SK-N-SH (cell line): ENCODE results near the gene SFN. TPM values are rescaled to one million over a fixed set of nuclear protein-coding genes. Genes with fewer than 3 reads are reported as not detected.

Experiments
- CTCF ChIA-PET: fragments of 300-600, 350-600 bp; formaldehyde crosslinking; extraction: SDS; loops from one replicate; lab custom pipeline; 2021; lab: Yijun Ruan, JAX
- POLR2A ChIA-PET: fragments of 350-600 bp; sonication (Branson Sonifier 250); formaldehyde crosslinking; extraction: SDS; loops from one replicate; lab custom pipeline; 2020; ENCODE audit warnings: antibody characterized with exemption, inconsistent platforms; lab: Yijun Ruan, JAX
- DNase-seq: peaks from one replicate; pipeline ENCODE4 v3.0.0; 2012
- H2AFZ ChIP-seq: fragments of 200-600 bp; sonication (generic); 2 replicates; pipeline ENCODE4 v1.8.1; 2016; ENCODE audit warnings: antibody characterized with exemption, mild to moderate bottlenecking, low read depth
- H3F3A ChIP-seq: fragments of 200-600 bp; sonication (generic); replicated peaks from 2 replicates; pipeline ENCODE3; 2016; ENCODE audit warnings: antibody characterized with exemption, mild to moderate bottlenecking; ENCODE audit not compliant: insufficient read depth
- H3K27ac ChIP-seq, 2 experiments: fragments of 200-500 bp in 1 of 2; fragments of 200-600 bp in 1 of 2; sonication (Bioruptor generic) in 1 of 2; sonication (generic), shearing (Covaris generic) in 1 of 2; 2 replicates each; pipeline versions ENCODE4 v1.5.1 to v1.6.1; 2014 to 2016; ENCODE audit warnings: low read depth in 2 of 2, inconsistent platforms in 1 of 2, low read length in 1 of 2, mild to moderate bottlenecking in 1 of 2, mixed read lengths in 1 of 2
- H3K27me3 ChIP-seq: fragments of 200-600 bp; sonication (generic), shearing (Covaris generic); 2 replicates; pipeline ENCODE4 v1.6.1; 2016; ENCODE audit warnings: mixed run types; ENCODE audit not compliant: insufficient read depth
- H3K36me3 ChIP-seq, 2 experiments: fragments of 200-500 bp in 1 of 2; fragments of 200-600 bp in 1 of 2; sonication (Bioruptor generic) in 1 of 2; sonication (generic) in 1 of 2; replicated peaks in 1 of 2; 2 replicates each; pipeline versions ENCODE3 to v1.5.1; 2014 to 2016; ENCODE audit warnings: low read length in 1 of 2, mild to moderate bottlenecking in 1 of 2; ENCODE audit not compliant: insufficient read depth in 2 of 2, control insufficient read depth in 1 of 2
- H3K4me1 ChIP-seq, 2 experiments: fragments of 200-500 bp in 1 of 2; fragments of 200-600 bp in 1 of 2; sonication (Bioruptor generic) in 1 of 2; sonication (generic), shearing (Covaris generic) in 1 of 2; 2 replicates each; pipeline versions ENCODE4 v1.5.1 to v1.6.1; 2014 to 2016; ENCODE audit warnings: low read depth in 1 of 2, low read length in 1 of 2, mixed run types in 1 of 2; ENCODE audit not compliant: insufficient read depth in 2 of 2, control insufficient read depth in 1 of 2
- H3K4me2 ChIP-seq: fragments of 200-600 bp; sonication (generic), shearing (Covaris generic); 2 replicates; pipeline ENCODE4 v1.6.1; 2017; ENCODE audit warnings: mixed run types
- H3K4me3 ChIP-seq, 2 experiments: fragments of 200-500 bp in 1 of 2; fragments of 200-600 bp in 1 of 2; sonication (Bioruptor generic) in 1 of 2; sonication (generic), shearing (Covaris generic) in 1 of 2; 2 replicates each; pipeline versions ENCODE4 v1.5.1 to v1.8.1; 2014 to 2016; ENCODE audit warnings: low read depth in 2 of 2, inconsistent platforms in 1 of 2, low read length in 1 of 2, mild to moderate bottlenecking in 1 of 2, mixed read lengths in 1 of 2, moderate library complexity in 1 of 2
- H3K79me2 ChIP-seq: fragments of 200-600 bp; sonication (generic); 2 replicates; pipeline ENCODE4 v1.8.1; 2017; ENCODE audit warnings: mild to moderate bottlenecking; ENCODE audit not compliant: insufficient read depth
- H3K9ac ChIP-seq: fragments of 200-600 bp; sonication (generic); 2 replicates; pipeline ENCODE4 v1.6.1; 2017; ENCODE audit warnings: mixed run types
- H3K9me2 ChIP-seq: fragments of 200-600 bp; sonication (generic); 2 replicates; pipeline ENCODE4 v1.6.1; 2017; ENCODE audit warnings: mixed run types
- H3K9me3 ChIP-seq: fragments of 200-600 bp; sonication (generic); 2 replicates; pipeline ENCODE4 v1.6.1; 2017; ENCODE audit warnings: mixed run types, mild to moderate bottlenecking, moderate library complexity
- H4K20me1 ChIP-seq: fragments of 200-600 bp; sonication (generic); 2 replicates; pipeline ENCODE4 v1.6.1; 2017; ENCODE audit warnings: mild to moderate bottlenecking, mixed run types; ENCODE audit not compliant: insufficient read depth
- EP300 ChIP-seq, 2 experiments: IDR thresholded peaks; 2 replicates each; pipeline versions ENCODE4 v1.4.0 to v1.6.1; 2012; ENCODE audit warnings: borderline replicate concordance in 1 of 2, low read depth in 1 of 2, low read length in 1 of 2
- EZH2phosphoT487 ChIP-seq: fragments of 200-600 bp; sonication (generic); IDR thresholded peaks from 2 replicates; pipeline ENCODE4 v1.6.1; 2017; ENCODE audit warnings: low read depth, mixed run types, mild to moderate bottlenecking, antibody characterized with exemption, moderate library complexity, borderline replicate concordance
- FOXJ3 ChIP-seq: sonication (generic); formaldehyde crosslinking; IDR thresholded peaks from 2 replicates; pipeline ENCODE4 v1.5.1; 2020; ENCODE audit warnings: mild to moderate bottlenecking, missing genetic modification reagents
- FOXM1 ChIP-seq: IDR thresholded peaks from 2 replicates; pipeline ENCODE4 v1.4.0; 2012; ENCODE audit warnings: low read depth, mild to moderate bottlenecking
- JUND ChIP-seq: IDR thresholded peaks from 2 replicates; pipeline ENCODE4 v1.4.0; 2012
- MEF2A ChIP-seq: IDR thresholded peaks from 2 replicates; pipeline ENCODE4 v1.4.0; 2012; ENCODE audit warnings: low read depth, borderline replicate concordance
- NFIC ChIP-seq: IDR thresholded peaks from 2 replicates; pipeline ENCODE4 v1.4.0; 2012; ENCODE audit warnings: borderline replicate concordance
- REST ChIP-seq: IDR thresholded peaks from 2 replicates; pipeline ENCODE4 v1.6.1; 2012; ENCODE audit warnings: mild to moderate bottlenecking, low read depth, low read length, moderate library complexity
- RFX5 ChIP-seq: IDR thresholded peaks from 2 replicates; pipeline ENCODE4 v1.6.1; 2012; ENCODE audit warnings: mild to moderate bottlenecking, improper control_type of control experiment, low read length
- SIN3A ChIP-seq: IDR thresholded peaks from 2 replicates; pipeline ENCODE4 v1.6.1; 2012; ENCODE audit warnings: low read depth, mild to moderate bottlenecking, low read length, moderate library complexity, borderline replicate concordance
- SMC3 ChIP-seq: IDR thresholded peaks from 2 replicates; pipeline ENCODE4 v1.6.1; 2012; ENCODE audit warnings: low read depth, low read length, improper control_type of control experiment
- TAF1 ChIP-seq: IDR thresholded peaks from 2 replicates; pipeline ENCODE4 v1.6.1; 2012; ENCODE audit warnings: low read depth, mild to moderate bottlenecking, low read length, moderate library complexity, borderline replicate concordance
- USF1 ChIP-seq: IDR thresholded peaks from 2 replicates; pipeline ENCODE4 v1.4.0; 2012; ENCODE audit warnings: low read depth, borderline replicate concordance
- ZBTB33 ChIP-seq: IDR thresholded peaks from 2 replicates; pipeline ENCODE4 v1.4.0; 2012; ENCODE audit warnings: low read depth, borderline replicate concordance
- WGBS: methylation state at CpG from one replicate; pipeline ENCODE4 v1.1.6; 2017; ENCODE audit warnings: low lambda C conversion rate; 5-methylcytosine and 5-hydroxymethylcytosine counted together
- polyA plus RNA-seq, 3 experiments: library from polyadenylated mRNA; depleted of rRNA; stranded (reverse); fragments of >200 nt; gene quantifications; 2 replicates each; pipeline ENCODE4 v1.2.3, GENCODE V29; 2012
- TF ChIP-seq, protein P1 (sequence below): fragments of 200-600 bp; sonication (generic); IDR thresholded peaks from 2 replicates; pipeline ENCODE4 v1.6.1; 2017; ENCODE audit warnings: antibody characterized with exemption, mild to moderate bottlenecking, moderate library complexity
- TF ChIP-seq, protein P2 (sequence below): IDR thresholded peaks from 2 replicates; pipeline ENCODE4; 2012

The SFN gene
- polyA plus RNA-seq, 1 of the 3 experiments (the other 2 are of a cell fraction), result 0.18 TPM

DNA sequence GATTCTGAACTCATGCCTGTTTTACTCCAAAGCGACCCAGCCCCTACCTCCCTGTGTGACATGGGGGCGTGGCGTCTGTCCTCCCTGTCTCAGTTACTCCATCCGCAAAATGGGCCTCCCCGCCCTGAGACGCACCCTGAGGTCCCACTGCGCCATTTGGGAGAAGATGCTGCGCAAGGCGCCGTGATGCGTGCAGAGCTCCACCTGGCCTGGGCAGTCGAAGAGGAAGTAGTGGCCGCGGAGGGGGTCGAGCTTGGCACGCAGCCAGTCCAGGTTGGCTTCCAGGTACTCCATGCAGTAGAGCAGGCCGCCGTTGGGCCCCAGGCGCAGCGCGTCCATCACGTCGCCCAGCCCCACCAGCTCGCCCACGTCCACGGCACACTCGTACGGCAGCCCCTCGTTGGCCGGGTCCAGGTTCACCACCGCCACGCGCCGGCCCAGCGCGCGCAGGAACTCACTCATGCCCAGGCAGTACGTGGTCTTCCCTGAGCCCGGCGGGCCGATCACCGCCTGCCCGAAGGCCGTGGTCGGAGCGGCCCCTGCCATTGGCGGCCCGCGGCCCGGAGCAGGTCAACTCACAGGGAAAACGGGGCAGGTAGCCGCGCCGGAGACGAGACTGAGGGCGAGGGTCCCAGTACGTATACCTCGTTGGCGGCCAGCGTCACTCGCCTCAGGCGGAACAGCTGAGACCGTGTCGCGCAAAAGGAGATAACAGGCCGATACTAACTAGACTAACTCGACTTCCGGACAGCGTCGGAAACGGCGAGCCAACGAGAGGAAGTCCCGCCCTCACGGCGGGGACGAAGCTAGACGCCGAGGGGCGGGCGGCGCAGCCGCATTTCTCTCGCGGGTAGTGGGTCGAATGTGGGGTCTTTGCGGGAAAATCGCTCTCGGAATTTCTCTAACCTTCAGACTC, 26.9 kb downstream of the SFN start, which contains the start of gene GPN2 (continued):
- TF ChIP-seq EP300 (IDR thresholded peaks at IDR 0.05; ENCODE audit: borderline replicate concordance in 1 of 2, low read depth in 1 of 2, low read length in 1 of 2) (no peak), USF1 (no peak), FOXM1 (no peak)
- TF ChIP-seq, protein P1, sequence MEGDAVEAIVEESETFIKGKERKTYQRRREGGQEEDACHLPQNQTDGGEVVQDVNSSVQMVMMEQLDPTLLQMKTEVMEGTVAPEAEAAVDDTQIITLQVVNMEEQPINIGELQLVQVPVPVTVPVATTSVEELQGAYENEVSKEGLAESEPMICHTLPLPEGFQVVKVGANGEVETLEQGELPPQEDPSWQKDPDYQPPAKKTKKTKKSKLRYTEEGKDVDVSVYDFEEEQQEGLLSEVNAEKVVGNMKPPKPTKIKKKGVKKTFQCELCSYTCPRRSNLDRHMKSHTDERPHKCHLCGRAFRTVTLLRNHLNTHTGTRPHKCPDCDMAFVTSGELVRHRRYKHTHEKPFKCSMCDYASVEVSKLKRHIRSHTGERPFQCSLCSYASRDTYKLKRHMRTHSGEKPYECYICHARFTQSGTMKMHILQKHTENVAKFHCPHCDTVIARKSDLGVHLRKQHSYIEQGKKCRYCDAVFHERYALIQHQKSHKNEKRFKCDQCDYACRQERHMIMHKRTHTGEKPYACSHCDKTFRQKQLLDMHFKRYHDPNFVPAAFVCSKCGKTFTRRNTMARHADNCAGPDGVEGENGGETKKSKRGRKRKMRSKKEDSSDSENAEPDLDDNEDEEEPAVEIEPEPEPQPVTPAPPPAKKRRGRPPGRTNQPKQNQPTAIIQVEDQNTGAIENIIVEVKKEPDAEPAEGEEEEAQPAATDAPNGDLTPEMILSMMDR, result no peak

DNA sequence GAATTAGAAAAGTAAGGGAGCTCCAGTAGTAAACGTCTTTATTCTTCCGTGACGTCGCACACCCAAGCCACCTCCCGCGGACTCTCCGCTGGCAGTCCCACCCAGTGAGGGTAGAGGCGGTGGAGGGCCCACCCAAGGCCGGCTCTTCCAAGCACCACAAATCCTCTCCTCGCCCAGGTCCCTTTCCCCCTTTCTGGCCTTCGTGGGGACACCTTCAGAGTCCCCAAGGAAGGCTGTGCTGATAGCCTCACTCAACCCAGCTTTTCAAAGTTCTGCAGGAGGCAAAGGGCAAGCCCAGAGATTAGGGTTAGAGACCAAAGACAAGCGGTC, 27.5 kb downstream of the SFN start:
- H3K9me3 ChIP-seq, result no peaks in the 10 kb centered on the region
- peak overlapping the region; percentile 91 for H3K9ac ChIP-seq
- peaks cover 39 to 42% of the 10 kb centered on the region in 2 experiments for H3K36me3 ChIP-seq
- no peaks in the 10 kb centered on the region; the same call in 1 of the 2 replicates for H4K20me1 ChIP-seq
- peak overlapping the region; percentile 95; the same call in 1 of the 2 replicates for H2AFZ ChIP-seq
- ChIA-PET CTCF (interaction anchor here (0.8 to 2.0 kb wide), 3 partner anchors 10 to 100 kb away, joined by 3 to 7 read pairs (median 3); partner anchors contain the start of genes GPATCH3 and NUDC), POLR2A (interaction anchor here (0.9 to 1.9 kb wide), 7 partner anchors 10 to 458 kb away, joined by 3 to 17 read pairs (median 4); partner anchors contain the start of genes DHDDS, GPATCH3 and NUDC)
- DNase-seq, result no peak
- peaks cover 13% of the 10 kb centered on the region for H3F3A ChIP-seq
- H3K79me2 ChIP-seq, result peaks cover 45% of the 10 kb centered on the region
- H3K4me3 ChIP-seq, result peak overlapping the region; percentile 87 to 95
- peaks cover 0 to 16% of the 10 kb centered on the region in 2 experiments; a peak in 2 of 4 replicates for H3K4me1 ChIP-seq
- H3K4me2 ChIP-seq, result peak overlapping the region; percentile 97
- H3K27me3 ChIP-seq, result no peaks in the 10 kb centered on the region
- peak overlapping the region; percentile 84 to 88; a peak in 3 of 4 replicates for H3K27ac ChIP-seq
- WGBS, result 0% methylated on average over 2 of the region's 12 CpGs
- H3K9me2 ChIP-seq, result no peaks in the 10 kb centered on the region
- TF ChIP-seq, protein P1, result no peak
- no peak for TF ChIP-seq ZBTB33
- no peak for TF ChIP-seq SIN3A
- TF ChIP-seq MEF2A, result no peak
- no peak for TF ChIP-seq REST
- TF ChIP-seq EZH2phosphoT487, result no peak
- no peak for TF ChIP-seq JUND
- TF ChIP-seq FOXM1, result no peak
- TF ChIP-seq, protein P2, sequence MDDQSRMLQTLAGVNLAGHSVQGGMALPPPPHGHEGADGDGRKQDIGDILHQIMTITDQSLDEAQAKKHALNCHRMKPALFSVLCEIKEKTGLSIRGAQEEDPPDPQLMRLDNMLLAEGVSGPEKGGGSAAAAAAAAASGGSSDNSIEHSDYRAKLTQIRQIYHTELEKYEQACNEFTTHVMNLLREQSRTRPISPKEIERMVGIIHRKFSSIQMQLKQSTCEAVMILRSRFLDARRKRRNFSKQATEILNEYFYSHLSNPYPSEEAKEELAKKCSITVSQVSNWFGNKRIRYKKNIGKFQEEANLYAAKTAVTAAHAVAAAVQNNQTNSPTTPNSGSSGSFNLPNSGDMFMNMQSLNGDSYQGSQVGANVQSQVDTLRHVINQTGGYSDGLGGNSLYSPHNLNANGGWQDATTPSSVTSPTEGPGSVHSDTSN, result no peak
- no peak for TF ChIP-seq TAF1
- no peak for TF ChIP-seq RFX5
- no peak for TF ChIP-seq SMC3
- no peak for TF ChIP-seq NFIC
- no peak for TF ChIP-seq FOXJ3 (CRISPR knock-in tag)
